Kasumi-1 (cell line): Measurements from ENCODE around the gene TBCD.

Source experiments
- DNase-seq, 2 experiments: peaks; one replicate each; lab custom pipeline; 2025; lab: John Stamatoyannopoulos, UW

TBCD gene

DNA sequence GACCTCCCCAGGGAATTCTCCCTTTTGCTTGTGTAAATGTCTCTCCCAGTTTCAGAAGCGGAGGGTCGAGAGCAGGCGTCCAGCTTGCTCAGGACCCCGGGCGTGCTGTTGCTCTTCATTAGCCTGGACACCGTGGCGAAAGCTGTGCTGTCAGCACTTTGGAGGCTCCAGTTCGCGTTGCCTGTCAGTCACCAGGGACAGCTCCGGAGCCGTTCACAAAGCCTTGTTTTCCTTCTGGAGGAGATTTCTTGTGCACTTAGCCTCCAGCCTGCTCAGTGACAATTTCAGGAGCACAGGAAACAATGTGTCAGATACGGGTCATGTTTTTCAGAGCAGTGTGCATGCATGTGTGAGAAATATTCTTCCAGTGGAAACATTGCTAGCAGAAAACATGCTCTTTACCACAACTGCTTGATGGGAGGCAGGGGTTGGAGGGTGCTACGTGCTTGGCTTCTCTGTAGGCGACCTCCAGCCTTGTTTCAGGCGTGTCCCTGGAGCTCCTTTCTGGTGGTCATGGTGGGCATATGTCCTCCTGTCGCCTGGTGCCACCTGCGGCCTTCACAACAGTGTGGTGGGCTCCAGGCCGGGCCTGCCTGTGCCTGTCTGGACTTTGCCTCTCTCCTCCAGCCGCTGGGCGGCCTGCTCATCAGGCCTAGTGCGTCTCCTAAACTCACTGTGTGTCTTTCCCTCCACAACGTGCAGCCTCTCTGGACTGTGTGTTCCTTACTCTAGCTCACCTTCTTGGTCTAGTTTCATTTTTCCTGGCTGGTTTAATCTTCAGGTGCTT lies 59.0 kb downstream of the TBCD start:
- no peak for DNase-seq

DNA sequence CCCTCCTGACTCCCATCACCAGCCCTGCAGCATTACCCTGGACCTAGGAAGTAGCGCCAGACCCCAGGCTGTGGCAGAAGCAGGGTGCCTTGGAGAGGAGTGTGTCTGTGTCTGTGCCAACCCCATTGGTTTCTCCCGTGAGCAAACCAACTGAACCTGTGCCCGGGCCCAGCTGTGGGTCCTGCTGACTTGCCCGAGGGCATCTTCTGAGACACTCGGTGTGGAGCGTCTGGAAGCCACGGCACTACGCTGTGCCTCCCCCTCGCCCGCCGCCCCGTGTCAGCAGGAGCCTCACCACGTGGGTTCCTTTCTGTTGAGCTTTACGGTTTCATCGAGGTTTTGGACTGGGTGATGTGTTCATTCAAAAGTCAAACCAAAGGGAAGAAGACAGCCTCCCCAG lies 60.2 kb downstream of the TBCD start:
- no peak for DNase-seq

DNA sequence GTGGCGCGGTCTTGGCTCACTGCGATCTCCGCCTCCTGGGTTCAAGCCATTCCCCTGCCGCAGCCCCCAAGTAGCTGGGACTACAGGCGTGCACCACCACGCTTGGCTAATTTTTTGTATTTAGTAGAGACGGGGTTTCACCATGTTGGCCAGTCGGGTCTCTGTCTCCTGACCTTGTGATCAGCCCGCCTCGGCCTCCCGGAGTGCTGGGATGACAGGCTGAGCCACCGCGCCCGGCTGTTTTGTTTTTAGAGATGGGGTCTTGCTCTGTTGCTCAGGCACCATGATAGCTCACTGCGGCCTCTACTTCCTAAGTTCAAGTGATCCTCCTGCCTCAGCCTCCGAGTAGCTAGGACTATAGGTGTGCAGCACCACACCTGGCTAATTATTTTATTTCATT lies 60.7 kb downstream of the TBCD start:
- no peak for DNase-seq

DNA sequence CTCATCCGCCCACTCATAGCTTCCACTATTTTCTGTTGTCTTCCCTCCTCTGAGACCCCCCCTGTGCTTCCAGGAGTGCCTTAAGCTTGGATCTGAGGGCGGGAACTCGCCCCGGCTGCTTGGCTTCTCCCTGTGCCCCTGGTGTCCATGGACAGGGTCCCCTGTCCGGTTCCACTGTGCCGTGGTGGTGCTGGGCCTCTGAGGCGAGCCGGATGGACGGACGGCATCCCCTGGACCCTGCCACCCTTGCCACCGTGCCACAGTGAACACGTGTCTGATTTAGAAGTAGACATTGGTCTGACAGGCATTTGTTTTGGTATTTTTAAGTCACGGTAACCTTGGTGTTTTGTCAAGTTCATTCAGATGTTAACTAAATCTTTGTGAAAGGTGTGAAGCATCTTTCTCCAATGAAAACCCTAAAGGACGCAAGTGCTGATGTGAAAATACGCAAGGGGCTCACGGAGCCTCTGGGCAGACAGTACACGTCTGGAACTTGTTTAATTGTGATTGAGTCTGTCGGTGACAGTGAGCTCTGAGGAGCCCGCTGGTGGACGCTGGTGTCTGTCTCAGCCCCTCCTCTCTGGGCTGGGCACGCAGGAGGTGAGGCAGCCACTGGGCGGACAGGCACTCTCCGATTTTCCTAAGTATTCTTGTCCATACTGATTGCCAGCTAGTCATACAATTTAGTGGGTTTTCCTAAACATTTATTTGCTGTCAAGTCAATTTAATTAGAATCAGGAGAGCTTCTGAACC lies 61.6 kb downstream of the TBCD start:
- DNase-seq: no peak

DNA sequence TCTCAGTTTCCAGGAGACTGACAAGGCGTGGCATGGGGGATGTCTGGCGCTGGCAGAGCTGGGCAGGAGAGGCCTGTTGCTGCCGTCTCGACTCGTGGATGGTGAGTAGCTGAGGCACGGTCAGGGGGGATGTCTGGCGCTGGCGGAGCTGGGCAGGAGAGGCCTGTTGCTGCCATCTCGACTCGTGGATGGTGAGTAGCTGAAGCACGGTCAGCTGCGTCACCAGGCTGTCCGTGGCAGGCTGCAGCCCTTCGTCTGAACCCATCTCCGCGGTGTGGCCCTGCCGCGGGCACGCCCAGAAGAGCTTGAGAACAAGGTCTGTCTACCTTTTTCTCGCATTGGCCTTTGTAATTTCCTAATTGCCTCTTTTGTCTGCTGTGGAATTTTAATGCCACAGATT lies 63.0 kb downstream of the TBCD start:
- DNase-seq: no peak

DNA sequence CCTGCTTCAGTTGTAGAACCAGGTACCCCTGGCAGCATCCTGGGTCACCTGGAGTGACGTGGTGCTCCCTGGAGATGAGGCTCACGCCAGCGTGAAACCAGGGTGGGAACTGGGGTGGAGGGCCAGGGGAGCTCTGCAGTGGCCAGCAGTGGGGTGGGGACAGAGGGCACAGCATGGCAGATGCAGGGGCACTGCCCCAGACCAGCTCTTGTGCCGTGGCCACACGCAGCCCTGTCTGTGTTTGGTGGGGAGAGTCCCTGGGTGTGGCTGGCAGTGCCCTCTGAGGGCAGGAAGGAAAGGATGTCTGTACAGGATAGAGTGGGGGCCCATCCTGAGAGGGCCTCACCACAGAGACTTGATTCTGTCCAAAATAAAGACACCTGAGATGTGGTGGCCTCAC lies 63.5 kb downstream of the TBCD start:
- DNase-seq: no peak

DNA sequence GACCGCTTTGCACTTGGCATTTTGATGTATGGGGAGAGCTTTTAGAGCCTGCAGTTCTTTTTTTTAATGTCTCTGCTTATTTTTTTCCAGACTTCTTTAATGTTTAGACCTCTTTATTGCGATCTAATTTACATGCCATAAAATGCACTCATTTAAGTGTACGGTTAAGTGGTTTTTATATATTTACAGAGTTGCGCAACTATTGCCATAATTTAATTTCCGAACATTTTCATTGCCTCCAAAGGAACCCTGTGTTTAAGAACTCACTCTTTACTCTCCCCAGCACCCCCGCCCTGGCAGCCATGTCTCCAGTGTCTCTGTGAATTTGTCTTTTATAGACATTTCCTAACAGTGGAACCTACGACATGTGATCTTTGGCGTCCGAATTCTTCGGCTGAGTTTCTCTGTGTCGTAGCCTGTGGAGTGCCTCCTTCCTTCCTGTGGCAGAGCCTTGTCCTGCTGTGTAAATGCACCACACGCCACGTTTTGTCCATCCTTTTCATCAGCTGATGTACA lies 64.0 kb downstream of the TBCD start:
- DNase-seq: no peak

DNA sequence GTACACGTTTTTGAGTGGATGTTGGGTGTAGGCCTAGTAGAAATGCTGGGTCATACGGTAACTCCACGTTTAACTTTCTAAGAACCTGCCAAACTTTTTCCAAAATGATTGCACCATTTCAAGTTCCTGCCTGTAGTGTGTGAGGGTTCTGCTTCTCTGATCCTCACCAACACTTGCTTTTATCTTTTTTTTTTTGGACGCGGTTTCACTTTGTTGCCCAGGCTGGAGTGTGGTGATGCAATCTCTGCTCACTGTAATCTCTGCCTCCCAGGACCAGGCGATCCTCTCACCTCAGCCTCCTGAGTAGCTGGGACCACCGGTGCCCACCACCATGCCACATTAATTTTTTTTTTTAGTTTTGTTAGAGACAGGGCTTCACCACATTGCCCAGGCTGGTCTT lies 64.5 kb downstream of the TBCD start:
- no peak for DNase-seq

DNA sequence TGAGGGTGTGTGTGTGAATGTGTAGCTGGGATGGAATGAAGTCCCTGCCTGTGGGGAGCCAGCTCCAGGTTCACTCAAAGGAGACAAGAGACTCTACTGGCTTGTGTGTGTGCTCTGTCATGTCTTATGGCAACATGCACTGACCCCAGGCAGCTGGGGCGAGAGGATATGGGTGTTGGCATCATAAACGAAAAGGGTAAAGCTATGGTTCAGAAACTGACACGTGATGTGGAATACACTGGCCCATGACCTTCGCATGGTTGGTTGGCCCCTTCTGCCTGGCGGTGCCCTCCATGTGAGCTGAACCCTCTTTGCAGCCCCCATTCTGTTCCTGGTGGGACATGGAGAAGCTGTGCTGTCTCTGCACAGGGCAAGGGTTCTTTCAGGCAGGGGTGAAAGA lies 66.1 kb downstream of the TBCD start:
- no peak for DNase-seq

DNA sequence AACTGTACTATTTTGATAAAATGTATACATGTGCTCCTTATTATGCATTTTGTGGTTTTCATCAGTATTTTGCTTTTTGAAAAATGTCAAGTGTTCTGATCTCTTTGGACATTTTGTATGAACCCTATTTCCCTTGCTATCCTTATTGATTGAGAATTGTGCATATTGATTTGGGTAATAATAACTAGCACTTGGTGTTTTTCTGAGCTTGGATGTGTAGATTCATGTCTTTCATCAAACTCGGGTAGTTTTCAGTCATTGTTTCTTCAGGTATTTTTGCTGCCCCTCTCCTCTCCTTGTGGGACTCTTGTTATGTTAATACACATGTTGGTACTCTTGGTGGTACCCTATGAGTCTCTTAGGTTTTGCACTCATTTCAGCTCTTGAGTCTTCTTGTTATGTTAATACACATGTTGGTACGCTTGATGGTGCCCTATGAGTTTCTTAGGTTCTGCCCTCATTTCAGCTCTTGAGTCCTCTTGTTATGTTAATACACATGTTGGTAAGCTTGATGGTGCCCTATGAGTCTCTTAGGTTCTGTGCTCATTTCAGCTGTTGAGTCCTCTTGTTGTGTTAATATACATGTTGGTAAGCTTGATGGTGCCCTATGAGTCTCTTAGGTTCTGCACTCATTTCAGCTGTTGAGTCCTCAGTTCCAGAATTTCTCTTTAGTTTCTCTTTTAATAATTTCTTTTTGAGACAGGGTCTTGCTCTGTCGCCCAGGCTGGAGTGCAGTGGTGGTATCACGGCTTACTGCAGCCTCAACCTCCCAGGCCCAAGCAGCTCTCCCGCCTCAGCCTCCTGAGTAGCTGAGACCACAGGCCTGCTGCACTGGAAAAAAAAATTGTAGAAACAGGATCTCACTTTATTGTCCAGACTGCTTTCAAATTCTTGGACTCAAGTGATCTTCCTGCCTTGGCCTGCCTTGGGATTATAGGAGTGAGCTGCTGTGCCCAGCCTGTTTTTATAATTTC lies 68.7 kb downstream of the TBCD start:
- no peak for DNase-seq

DNA sequence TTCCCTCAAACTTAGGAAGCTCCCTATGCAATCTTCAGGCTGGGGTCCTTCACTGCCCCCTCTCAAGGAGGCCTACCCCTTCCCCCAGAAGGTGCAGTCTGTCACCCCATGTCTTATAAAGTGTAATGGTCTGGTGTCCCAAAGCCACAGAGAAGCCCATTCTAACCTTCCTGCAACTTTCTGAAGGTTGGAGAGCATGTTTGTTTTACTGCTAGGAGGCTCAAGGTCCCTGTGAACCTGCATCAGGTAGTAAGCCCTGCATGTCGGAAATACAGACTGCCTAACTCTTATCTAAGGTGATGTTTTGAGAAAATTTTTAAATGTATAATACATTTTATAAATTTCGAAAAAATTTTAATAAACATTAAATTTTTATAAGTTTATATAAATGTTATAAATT lies 69.7 kb downstream of the TBCD start:
- no peak for DNase-seq

DNA sequence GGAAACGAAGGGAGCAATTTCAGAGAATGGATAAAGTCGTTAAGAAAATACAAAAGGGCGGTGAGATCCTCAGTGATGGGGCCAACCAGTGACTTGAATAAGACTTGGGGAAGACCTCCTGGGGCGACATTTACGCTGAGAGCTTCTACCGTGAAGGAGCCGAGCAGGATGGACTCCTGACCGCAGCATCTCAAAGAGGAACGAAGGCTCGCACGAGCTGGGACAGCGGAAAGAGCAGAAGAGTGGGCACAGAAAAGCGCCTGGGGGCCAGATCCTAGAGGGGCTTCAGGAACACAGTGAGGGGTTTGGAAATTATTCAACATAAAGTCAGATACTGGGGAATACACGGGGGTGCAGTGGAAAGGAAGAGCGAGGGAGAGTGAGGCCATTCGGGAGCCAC lies 70.4 kb downstream of the TBCD start:
- DNase-seq: no peak

DNA sequence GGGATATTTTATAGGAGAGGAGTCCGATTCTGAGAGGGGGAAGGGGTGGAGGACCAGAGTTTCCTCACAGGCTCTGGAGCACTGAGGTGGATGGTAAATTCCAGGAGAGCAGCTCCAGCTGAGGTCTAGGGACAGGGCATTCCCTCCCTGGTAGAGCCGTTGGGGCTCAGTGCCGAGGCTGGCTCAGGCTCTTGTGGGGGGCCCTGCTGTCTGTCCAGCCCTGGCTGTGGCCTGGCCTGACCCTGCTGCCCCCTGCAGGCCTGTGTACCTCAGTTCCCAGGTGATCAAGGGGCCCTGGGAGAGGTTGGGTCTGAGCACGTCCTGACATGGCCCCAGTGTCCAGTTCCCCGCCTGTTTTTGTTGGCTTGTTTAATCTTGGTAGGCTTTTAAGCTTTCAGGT lies 71.1 kb downstream of the TBCD start:
- DNase-seq: no peak

DNA sequence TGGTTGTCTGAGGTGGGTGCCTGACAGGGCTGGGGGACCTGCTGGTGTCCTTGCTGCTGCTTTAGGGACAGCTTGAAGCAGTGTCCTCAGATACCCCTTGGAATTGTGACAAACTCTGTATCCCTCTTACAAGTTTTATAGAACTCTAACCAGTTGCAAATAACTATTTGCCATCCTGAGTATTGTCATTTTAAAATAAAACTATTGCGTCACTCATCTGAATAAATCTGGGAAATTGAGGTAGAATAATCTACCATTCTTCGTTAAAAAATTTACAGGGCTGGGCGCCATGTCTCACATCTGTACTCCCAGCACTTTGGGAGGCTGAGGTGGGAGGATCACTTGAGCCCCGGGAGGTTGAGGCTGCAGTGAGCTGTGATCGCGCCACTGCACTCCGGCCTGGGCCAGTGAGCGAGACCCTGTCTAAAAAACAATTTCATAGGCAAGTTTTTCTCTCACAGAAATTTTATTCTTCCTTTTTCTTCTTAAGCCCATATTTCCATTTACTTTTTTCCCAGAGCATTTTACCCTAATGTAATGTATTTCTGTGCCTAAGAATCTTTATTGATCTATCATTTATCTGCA lies 73.8 kb downstream of the TBCD start:
- DNase-seq: no peak

DNA sequence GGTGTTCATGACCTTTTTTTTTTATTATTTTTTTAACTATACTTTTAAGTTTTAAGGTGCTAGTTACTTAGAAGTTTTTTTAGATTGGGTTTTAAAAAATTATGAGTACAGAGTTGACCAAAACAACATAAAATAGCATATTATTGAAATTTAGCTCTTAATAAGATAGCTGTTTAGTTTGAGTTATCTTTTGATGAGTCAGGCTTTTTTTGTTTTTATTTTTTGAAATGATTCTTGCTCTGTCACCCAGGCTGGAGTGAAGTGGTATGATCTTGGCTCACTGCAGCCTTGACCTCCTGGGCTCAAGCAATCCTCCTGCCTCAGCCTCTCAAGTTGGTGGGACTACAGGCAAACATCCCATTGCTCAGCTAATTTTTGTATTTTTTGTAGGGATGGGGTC lies 74.3 kb downstream of the TBCD start:
- no peak for DNase-seq

DNA sequence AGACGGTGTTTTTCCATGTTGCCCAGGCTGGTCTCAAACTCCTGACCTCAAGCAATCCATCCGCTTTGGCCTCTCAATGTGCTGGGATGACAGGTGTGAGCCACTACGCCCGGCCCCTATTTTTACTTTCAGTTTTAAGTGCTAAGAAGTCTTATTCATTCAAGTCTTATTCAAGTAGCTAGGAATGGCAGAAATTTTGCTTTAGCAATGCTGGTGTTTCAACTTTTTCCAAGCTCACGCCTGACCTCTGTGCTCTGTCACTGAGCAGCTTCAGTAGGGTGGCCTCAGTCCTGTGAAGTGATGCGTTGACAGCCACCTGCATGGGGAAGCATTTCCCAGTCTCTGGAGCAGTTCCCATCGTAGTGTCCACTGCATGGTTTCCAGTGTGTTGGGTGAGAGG lies 75.1 kb downstream of the TBCD start:
- no peak for DNase-seq

DNA sequence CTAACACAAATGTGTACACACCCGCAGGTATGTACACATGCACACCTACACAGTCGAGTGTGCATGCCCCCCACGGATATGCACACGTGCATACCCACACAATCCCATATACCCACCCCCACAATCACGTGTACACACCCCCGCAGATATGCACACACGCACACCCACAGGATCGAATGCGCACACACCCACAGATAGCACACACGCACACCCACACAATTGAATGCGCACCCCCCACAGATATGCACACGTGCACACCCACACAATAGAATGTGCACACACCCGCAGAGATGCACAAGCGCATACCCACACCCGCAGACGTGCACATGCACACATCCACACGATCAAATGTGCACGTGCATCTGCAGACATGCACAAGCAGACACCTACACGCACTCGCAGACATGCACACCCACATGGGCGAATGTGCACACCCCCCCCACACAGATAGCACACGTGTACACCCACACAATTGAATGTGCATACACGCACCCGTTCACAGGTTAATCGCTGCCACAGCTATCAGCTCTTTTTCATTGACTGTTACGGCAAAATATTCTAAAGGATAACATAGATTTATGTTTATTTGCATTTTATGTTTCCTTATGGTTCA lies 77.1 kb downstream of the TBCD start:
- DNase-seq: no peak

DNA sequence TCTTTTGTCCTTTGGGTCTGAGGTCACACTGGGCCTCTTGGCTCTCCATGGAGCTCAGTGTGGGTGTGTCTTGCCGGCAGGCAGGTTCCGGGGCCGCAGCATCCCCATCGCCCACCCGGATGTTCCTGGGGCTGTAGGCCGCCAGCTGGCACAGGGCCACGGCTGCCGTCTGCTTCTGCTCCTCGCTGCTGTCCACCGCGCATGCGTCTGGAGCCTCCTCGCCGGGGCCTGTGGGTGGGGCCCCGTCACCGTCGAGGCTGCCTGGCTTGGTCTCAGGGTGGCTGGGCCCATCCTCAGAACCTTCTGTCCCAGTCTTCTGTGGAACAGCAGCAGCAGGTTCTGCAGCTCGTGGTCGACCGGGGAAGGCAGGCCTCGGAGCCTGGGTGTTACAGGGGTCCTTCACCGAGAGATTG lies 78.4 kb downstream of the TBCD start:
- no peak for DNase-seq

DNA sequence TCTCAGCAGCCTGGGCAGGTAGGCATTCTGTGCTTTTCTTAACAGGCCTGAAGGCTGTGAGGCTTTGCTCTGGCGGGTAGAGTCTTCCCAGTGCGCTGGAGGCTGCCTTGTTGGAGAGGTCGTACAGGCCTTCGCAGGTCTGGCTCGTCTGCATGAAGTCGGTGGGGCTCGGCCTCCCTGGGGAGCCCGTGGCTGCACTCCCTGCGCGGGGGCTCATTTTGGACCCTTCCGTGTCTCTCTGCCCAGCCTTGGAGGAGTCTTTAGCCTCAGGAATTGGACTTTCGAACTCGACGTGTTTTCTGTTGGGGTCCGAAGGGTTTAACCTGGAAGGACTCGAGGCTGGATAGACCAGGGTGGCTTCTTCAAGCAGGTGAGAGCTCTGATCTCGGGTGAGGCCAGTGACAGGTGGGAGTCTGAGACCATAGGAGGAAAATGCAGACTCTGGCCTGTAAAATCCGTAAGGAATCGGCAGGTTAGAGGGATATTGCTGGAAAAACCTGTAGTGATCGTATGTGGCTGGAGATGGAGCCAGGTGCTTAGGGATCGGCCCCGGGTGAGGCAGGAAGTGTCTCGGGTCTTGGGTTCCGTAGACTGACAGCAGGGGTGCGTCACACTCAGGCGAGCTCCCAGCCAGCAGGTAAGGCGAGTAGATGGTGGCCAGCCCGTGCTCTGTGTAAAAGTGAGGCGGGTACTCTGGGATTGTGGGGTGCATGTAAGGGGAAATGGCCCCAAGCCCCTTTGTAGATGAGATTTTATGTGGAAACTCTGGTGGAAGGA lies 79.4 kb downstream of the TBCD start:
- no peak for DNase-seq

DNA sequence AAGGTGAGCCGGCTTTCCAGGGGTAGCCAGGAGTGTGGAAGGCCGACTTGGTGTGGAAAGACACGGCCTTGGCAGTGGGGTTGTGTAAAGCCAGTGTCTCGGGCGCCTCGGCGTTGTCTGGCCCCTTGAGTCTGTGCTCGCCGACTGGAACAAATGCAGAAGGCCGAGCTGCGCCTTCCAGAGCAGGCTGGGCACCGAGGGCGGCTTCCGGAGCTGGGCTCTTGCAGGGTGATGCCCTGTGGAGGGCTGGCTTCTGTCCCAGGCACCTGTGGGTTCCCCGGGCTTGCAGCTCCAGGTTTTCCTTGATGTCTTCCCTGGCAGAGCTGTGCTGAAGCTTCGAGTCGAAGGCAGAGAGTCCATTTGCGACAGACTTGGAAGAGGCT lies 79.9 kb downstream of the TBCD start:
- no peak for DNase-seq

DNA sequence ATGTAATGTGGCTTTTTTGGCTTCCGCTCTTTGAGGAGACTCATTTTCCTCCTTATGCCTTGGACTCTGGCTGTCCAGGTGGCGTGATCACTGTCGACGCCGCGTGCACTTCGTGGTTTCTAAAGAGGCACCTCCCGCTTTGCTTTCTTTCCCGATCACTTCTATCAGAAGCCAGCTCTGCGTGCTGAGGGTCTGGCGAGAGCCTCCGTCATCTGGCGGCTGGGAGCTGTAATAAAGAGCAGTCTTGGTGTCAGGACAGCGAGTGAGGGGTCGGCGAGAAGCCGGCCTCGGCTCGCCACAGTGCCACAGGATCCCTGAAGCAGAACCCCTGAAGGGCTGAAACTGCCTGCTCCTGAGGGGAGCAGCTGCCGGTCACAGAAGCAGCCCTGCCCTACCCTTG lies 80.5 kb downstream of the TBCD start:
- no peak for DNase-seq
